HepG2 (cell line): ENCODE data around the gene SRSF2. TPM values are rescaled to one million over a fixed set of nuclear protein-coding genes. Genes with fewer than 3 reads are reported as not detected.

Source experiments
- CBX5 ChIP-seq: sonication (generic); formaldehyde crosslinking; IDR thresholded peaks from 2 replicates; pipeline ENCODE4 v1.4.0; 2020; ENCODE audit warnings: missing genetic modification reagents, borderline replicate concordance
- CHD2 ChIP-seq: IDR thresholded peaks from 2 replicates; pipeline ENCODE4 v1.6.1; 2011; ENCODE audit warnings: low read depth, low read length, improper control_type of control experiment
- EED ChIP-seq: sonication (generic); formaldehyde crosslinking; IDR thresholded peaks from 2 replicates; pipeline ENCODE4 v1.5.0; 2020; ENCODE audit warnings: mild to moderate bottlenecking, missing genetic modification reagents
- FOXK1 ChIP-seq: sonication (generic); formaldehyde crosslinking; IDR thresholded peaks from 2 replicates; pipeline ENCODE4 v1.4.0; 2020; ENCODE audit warnings: low read depth, missing genetic modification reagents, borderline replicate concordance
- HNRNPLL ChIP-seq: fragments of 200-400 bp; formaldehyde crosslinking; IDR thresholded peaks from 2 replicates; pipeline ENCODE4 v1.6.1; 2017; ENCODE audit warnings: mild to moderate bottlenecking, low read depth, low read length; ENCODE audit not compliant: poor library complexity, severe bottlenecking
- KAT7 ChIP-seq: IDR thresholded peaks from 2 replicates; pipeline ENCODE4 v1.6.1; 2018; ENCODE audit warnings: borderline replicate concordance, missing compliant biosample characterization
- MED8 ChIP-seq: sonication (generic); formaldehyde crosslinking; IDR thresholded peaks from 2 replicates; pipeline ENCODE4 v1.8.1; 2023; ENCODE audit warnings: mild to moderate bottlenecking, missing genetic modification reagents; ENCODE audit not compliant: insufficient replicate concordance
- MXD4 ChIP-seq: IDR thresholded peaks from 2 replicates; pipeline ENCODE4 v1.6.1; 2016; ENCODE audit warnings: mild to moderate bottlenecking, missing biosample characterization, missing genetic modification reagents
- MXI1 ChIP-seq: IDR thresholded peaks from 3 replicates; pipeline ENCODE4 v1.6.1; 2012; ENCODE audit warnings: low read depth, low read length, inconsistent platforms, borderline replicate concordance
- SIX4 ChIP-seq: sonication (generic); formaldehyde crosslinking; IDR thresholded peaks from 2 replicates; pipeline ENCODE4 v1.4.0; 2020; ENCODE audit warnings: missing genetic modification reagents
- SRSF1 ChIP-seq: fragments of 200-400 bp; formaldehyde crosslinking; optimal IDR thresholded peaks from 2 replicates; pipeline ENCODE3; 2017; ENCODE audit warnings: mild to moderate bottlenecking, low read depth, low read length, moderate library complexity
- ZNF263 ChIP-seq: sonication (generic); formaldehyde crosslinking; IDR thresholded peaks from 2 replicates; pipeline ENCODE4 v1.4.0; 2020; ENCODE audit warnings: missing genetic modification reagents
- ZNF274 ChIP-seq: sonication (generic); formaldehyde crosslinking; IDR thresholded peaks from 2 replicates; pipeline ENCODE4 v1.5.1; 2020; ENCODE audit warnings: mild to moderate bottlenecking, missing genetic modification reagents
- ZNF460 ChIP-seq: sonication (generic); formaldehyde crosslinking; IDR thresholded peaks from 2 replicates; pipeline ENCODE4 v1.5.1; 2020; ENCODE audit warnings: missing genetic modification reagents, mild to moderate bottlenecking, borderline replicate concordance
- ZNF546 ChIP-seq: sonication (generic); formaldehyde crosslinking; conservative IDR thresholded peaks from 2 replicates; pipeline ENCODE4 v1.8.1; 2023; ENCODE audit warnings: mild to moderate bottlenecking, missing genetic modification reagents
- ZNF709 ChIP-seq: sonication (generic); formaldehyde crosslinking; IDR thresholded peaks from 2 replicates; pipeline ENCODE4 v1.5.0; 2020; ENCODE audit warnings: mild to moderate bottlenecking, missing genetic modification reagents
- polyA plus RNA-seq, 8 experiments: library from polyadenylated mRNA; depleted of rRNA in 3 of 8; stranded (reverse) in 7 of 8; unstranded in 1 of 8; fragments of >200 nt; fragmentation: Illumina TruSeq in 4 of 8; extraction: Trizol in 4 of 8; gene quantifications; 2 replicates each; pipeline versions ENCODE4 v1.2.1 to v1.2.3, GENCODE V29; 2011 to 2016; ENCODE audit warnings: low read depth in 4 of 8, missing spikeins in 1 of 8, mixed read lengths in 1 of 8; ENCODE audit not compliant: insufficient read depth in 1 of 8
- total RNA-seq, 5 experiments: library from RNA; depleted of rRNA; stranded (reverse); fragments of >200 nt; fragmentation: Illumina TruSeq; extraction: Trizol; gene quantifications; 2 replicates each; pipeline ENCODE4 v1.2.3, GENCODE V29; 2016; ENCODE audit warnings: low read depth in 1 of 5

Gene SRSF2
- total and polyA plus RNA-seq, 2 of the 13 experiments (the other 11 are each of a cell fraction or from before 2014, with no cell fraction given): 306 to 319 TPM

GRCh38 chr17:76709077-76709950 lies 27.8 kb downstream of the SRSF2 start (continued):
- peak; percentile 17; the same call in 1 of the 3 replicates for TF ChIP-seq MXI1
- TF ChIP-seq KAT7 (CRISPR knock-in tag): 0 out of 2 replicates have a peak, but pooled peaks have one; percentile 8
- TF ChIP-seq ZNF263 (CRISPR knock-in tag): peak; percentile 63
- TF ChIP-seq FOXK1 (CRISPR knock-in tag): 0 out of 2 replicates have a peak, but pooled peaks have one; percentile 17
- TF ChIP-seq HNRNPLL: peak; percentile 3
- peak; percentile 72 for TF ChIP-seq CHD2
- peak; percentile 40 for TF ChIP-seq SRSF1
- TF ChIP-seq ZNF546: no peak
- TF ChIP-seq ZNF709 (CRISPR knock-in tag): peak; percentile 37; the same call in 1 of the 2 replicates
- peak; percentile 1; the same call in 1 of the 2 replicates for TF ChIP-seq ZNF274
- no peak for TF ChIP-seq SIX4 (CRISPR knock-in tag)
- no peak for TF ChIP-seq ZNF460
- TF ChIP-seq MED8: no peak
- TF ChIP-seq EED (CRISPR knock-in tag): 0 out of 2 replicates have a peak, but pooled peaks have one; percentile 24
- peak; percentile 13; the same call in 1 of the 2 replicates for TF ChIP-seq CBX5 (CRISPR knock-in tag)
- peak; percentile 24; the same call in 1 of the 2 replicates for TF ChIP-seq MXD4 (CRISPR knock-in tag)
